GM18511 (cell line): ENCODE results near the gene ARL16.
A peak's percentile ranks its signal among the peaks of the same experiment; 100 is the strongest.

Source experiments
- ATAC-seq: cut with Tn5 transposase; IDR thresholded peaks from one replicate; pipeline ENCODE4 v1.9.1; 2021; ENCODE audit warnings: mild to moderate bottlenecking, moderate library complexity; ENCODE audit not compliant: unreplicated experiment

ARL16 gene

DNA sequence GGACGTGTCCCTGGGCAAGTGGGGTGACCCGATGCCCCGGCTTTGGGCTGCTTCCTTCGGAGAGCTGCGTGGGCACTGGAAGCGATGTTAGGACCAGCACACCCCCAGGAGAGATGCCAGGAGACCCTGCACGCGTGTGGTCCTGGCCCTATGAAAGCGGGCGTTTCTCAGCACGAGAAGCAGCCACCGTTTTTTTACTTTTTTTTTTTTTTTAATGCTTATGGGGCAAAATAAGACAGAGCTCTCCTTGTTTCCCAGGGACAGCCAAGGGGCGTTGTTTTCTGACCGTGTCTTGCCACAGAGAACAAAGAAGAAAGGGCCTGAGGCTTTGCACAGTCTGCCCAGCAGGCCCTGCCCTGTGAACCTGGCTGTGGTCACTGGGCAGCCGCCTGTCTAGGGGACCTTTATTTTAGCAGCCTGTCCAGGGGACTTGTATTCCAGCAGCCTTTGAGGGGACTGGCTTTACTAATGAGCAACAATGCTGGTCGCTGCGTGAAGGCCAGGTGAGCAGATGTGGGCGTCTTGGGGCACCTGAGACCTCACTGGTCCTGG is 29.5 kb upstream of the ARL16 start:
- ATAC-seq, result no peak

DNA sequence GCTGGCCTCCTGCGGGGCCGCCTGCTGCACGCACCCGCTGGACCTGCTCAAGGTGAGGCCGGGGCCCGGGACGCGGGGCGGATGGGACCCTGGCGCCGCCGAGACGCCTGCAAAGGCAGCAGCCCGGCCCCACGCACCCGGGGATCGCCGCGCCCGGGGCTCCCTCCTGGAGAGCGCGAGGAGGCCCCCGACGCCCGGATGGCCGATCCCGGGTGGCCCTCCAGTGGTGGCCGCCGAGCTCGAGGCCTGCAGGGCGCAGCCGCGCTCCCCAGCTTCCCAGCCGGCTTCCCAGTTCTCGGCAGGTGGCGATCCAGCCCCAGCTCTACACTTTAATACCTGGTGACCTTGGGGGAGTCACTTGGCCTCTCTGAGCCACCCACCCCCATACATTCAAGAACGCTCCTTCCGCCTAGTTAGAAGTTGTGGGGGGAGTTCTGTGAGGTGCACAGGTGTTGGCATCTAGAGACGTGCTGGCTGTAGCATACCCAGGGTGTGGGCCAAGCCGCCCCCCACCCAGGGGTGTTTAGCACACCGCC is 28.9 kb upstream of the ARL16 start:
- peak; percentile 7 for ATAC-seq

GRCh38 chr17:81711814-81712467 is 28.3 kb upstream of the ARL16 start, which contains the start of gene SLC25A10:
Gene SLC25A10 (plus strand): TSS chr17:81712284. CDS start chr17:81712427, 143 bp downstream.
- peak; percentile 68 for ATAC-seq

GRCh38 chr17:81710514-81711308 is 27.1 kb upstream of the ARL16 start:
- no peak for ATAC-seq

GRCh38 chr17:81708739-81709185 is 25.2 kb upstream of the ARL16 start:
- no peak for ATAC-seq

DNA sequence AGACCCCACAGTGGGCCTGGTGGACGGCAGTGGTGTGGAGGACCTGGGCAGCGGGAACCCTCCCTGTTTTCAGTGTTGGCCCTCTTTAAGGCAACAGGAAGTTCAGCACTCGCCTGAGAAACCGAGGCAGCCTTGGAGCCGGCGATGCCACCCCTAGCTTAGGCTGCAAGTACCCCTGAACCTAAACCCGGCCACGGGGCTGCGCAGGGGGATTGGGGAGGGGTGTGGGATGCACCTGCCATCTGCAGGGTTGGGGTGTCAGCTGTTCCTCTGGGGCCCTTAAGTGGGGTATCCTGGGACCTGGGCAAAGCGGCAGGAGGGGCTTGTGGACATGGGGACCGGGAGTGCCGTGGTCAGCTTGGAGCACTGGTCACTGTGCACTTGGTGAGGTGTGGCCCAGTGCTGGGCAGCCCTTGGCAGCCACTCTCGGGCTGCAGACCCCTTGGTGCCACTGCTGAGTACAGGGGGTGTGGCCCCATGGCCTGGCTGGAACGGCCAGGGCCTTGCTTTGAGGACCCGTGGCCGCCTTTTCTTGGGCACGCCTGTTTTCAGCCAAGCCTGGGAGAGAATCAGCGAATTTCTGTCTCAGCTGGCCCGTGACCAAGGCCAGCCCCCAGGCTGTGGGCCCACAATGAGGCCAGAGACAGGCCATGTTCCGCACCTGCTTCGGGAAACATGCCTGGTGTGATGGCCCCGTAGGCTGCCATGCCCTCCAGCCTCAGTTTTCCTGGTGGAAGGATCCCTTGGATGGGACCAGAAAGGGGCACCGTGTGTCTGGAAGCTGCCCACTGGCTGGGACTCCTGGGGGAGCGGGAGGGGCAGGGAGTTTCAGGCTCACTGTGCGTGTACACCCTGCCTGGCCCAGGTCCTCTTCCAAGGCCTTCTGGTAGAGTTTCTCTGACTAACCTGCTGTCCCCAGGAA is 24.4 kb upstream of the ARL16 start:
- ATAC-seq, result no peak

DNA sequence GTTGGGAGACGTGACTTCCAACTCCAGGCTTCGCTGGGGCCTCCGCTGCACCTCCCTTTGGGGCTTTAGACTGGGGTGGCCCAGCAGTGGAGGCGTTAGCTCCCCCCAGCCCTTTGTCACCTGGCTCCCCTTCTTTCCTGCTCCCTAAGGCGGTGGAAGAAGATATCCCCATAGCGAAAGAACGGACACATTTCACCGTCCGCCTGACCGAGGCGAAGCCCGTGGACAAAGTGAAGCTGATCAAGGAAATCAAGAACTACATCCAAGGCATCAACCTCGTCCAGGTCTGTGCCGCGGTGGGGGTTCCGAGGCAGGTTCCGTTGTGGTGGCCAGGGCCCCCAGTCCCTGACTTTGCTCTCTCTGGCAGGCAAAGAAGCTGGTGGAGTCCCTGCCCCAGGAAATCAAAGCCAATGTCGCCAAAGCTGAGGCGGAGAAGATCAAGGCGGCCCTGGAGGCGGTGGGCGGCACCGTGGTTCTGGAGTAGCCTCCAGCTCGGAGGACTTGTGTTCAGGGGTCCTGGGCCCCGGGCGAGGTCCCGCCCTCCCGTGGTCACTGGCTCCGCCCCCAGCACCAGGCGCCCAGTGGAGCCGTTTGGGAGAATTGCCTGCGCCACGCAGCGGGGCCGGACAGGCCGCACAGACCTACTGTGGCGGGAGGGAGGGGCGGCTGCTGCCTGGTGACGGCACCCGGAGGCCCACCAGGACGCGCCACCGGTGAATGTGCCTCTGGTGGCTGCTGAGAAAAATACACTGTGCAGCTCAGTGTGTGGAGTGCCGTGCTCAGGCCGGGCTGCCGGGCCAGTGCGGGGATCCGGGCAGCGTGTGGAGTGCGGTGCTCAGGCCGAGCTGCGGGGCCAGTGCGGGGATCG is 23.4 kb upstream of the ARL16 start:
- ATAC-seq, result no peak

DNA sequence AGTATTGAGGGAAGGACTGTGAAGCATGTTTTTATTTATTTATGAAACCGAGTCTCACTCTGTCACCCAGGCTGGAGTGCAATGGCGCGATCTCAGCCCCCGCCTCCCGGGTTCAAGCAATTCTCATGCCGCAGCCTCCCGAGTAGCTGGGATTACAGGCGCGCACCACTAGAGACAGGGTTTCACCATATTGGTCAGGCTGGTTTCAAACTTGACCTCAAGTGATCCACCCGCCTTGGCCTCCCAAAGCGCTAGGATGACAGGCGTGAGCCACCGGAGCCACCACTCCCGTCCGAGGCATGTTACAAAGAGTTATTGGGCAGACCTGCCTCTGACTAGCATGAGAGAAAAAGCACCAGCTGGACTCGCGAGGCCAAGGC is 22.6 kb upstream of the ARL16 start:
- ATAC-seq, result no peak

DNA sequence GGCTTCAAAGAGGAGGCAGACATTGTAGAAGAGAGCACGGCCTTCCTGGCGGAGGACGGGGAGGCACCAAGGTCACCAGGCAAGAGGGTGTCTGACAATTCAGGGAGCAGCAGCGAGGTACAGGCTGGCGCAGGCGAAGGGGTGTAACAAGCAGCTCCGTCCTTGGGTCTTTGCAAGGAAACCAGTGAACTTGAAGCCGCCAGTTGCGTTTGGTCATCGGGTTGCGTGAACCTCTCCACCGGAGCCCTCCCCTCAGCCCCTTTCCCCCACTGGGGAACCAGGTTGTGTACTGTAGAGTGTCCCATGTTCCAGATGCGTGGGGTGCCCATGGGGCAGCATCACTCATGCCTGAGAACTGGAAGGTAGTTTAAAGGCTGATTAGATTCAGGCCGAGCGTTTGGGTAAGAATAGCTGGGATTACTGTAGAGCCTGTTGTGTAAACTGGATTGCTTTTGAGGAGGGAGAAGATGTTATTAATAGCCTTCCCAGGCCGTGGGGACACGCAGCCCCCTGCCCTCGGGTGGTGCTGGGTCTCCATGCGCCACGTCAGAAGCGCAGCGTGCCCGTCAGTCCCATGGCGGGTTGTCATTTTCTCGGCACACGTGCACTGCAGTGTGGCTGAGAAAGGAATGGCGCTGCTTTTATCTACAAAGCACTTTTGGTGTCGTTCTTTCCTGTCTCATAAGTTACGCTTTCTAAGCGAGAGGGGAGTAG is 22.1 kb upstream of the ARL16 start:
- ATAC-seq, result no peak

- no peak for ATAC-seq
Measured at GRCh38 chr17:81703747-81704654, 20.4 kb upstream of the ARL16 start.

GRCh38 chr17:81702934-81703746 is 19.5 kb upstream of the ARL16 start, which contains the start of gene MRPL12:
Gene MRPL12 (plus strand): TSS chr17:81703367. CDS start chr17:81703502, 135 bp downstream.
- peak; percentile 91 for ATAC-seq

DNA sequence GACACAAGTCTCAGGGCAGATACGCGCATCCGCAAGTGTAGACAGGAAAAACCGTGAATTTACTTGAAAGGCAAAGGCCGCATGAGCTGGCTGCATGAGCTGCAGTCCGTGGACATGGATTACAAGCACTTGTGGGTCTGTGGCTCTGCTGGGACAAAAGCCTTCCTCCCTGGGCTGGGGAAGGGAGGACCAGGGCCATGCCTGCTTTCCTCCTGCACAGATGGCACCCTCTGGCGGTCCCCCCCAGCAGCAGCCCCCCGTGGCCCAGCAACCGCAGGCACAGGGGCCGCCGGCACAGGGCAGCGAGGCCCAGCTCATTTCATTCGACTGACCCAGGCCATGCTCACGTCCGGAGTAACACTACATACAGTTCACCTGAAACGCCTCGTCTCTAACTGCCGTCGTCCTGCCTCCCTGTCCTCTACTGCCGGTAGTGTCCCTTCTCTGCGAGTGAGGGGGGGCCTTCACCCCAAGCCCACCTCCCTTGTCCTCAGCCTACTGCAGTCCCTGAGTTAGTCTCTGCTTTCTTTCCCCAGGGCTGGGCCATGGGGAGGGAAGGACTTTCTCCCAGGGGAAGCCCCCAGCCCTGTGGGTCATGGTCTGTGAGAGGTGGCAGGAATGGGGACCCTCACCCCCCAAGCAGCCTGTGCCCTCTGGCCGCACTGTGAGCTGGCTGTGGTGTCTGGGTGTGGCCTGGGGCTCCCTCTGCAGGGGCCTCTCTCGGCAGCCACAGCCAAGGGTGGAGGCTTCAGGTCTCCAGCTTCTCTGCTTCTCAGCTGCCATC is 17.9 kb upstream of the ARL16 start:
- ATAC-seq, result no peak

GRCh38 chr17:81700353-81701287 is 17.0 kb upstream of the ARL16 start:
- no peak for ATAC-seq

DNA sequence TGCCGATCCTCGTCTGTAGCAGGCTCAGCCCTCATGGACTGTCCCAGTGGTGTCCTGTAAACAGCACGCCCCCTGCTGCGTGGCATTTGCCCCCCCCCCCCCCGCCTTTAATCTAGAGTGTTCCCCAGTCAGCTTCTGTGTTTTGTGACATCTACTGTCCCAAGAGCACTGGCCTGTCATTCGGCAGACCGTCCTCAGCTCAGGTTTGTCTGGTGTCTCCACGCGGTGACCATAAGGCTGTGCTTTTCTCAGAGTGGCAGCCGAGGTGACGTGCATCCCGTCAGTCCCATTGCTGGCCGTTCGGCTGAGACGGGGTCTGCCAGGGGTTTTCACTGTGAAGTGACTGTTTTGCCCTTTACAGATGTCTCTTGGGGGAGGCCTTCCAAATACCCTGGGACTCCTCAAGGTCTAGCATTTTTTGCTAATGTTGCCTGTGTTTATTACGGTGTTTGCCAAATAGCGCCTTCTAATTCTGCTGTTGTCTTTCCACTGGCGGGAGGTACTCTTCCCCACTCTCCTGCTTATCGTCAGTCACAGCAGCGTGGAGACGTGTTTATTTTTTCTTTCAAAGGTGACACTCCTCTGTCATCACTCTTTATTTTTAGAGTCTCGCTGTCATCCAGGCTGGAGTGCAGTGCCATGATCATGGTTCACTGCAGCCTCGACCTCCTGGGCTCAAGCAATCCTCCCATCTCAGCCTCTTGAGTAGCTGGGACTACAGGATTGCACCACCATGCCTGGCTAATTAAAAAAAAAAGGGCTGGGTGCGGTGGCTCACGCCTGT is 13.9 kb upstream of the ARL16 start:
- no peak for ATAC-seq
